Activated CD8-positive, alpha-beta memory T cell treated with anti-CD3 and anti-CD28 coated beads for 1 hour (primary cell): Measurements from ENCODE around the gene NEURL3.

Experiments
- DNase-seq, 2 donors: peaks; one replicate each; pipeline ENCODE4 v3.0.0-alpha.2; 2020; ENCODE audit warnings: low read depth in 1 of 2; ENCODE audit errors: extremely low read depth in 1 of 2

Gene NEURL3

DNA sequence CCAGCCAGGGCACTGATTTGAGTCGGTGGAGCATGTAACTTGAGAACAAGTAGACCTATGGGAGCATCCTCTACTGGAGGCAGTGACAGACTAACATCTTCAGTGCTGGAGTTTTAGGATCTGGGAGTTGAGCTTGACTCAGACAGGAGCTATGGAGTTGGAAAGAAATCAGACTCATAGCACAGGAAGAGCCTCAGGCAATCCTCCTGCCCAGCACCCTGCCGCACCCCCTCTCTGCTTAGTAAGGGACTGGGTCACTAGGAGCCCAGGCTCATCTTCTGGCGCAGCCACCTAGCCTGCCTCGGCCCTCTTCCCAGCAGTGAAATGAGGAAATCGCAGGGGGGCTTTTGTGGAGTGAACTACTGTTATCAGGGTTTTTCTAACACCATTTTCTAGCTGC is 35.0 kb upstream of the NEURL3 start:
- DNase-seq: no peak

- DNase-seq: no peak
Observed at GRCh38 chr2:96539215-96539920, 34.2 kb upstream of the NEURL3 start.

DNA sequence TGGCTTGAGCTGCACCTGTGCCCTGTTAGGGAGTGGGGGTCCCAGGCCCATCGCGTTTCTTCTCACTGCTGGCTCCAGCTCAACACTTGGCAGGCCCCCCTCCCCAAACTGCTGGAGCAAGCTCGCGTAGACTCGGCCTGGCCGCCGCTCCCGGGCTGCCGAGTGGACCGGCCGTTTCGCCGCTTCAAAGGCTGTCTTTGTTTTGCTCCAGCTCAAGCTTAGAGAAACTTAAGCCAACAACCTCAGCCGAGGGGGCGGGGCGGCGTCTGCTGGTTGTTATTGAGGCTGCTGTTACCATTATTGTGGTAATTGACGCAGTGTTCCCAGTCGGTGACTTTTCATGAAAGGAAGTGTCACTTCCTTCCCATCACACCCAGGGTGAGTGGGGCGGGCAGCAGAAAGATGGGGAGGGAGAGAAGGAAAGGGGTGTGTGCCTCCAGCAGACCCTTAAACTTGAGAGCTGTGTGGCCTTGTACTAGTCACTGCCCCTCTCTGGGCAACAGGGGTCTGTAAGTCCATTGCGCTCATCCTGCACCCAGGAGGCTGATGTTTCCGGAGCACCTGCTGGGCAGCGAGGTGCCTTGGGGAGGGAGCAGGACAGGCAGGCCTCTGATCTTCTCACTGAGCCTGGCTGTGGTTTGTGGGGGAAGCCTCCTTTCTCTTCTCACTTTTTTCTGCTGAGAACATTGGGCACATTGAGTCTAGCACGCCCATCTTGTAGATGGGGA is 33.5 kb upstream of the NEURL3 start:
- peak; percentile 85 to 90 for DNase-seq

- no peak for DNase-seq
Observed at GRCh38 chr2:96537734-96538486, 32.8 kb upstream of the NEURL3 start.

DNA sequence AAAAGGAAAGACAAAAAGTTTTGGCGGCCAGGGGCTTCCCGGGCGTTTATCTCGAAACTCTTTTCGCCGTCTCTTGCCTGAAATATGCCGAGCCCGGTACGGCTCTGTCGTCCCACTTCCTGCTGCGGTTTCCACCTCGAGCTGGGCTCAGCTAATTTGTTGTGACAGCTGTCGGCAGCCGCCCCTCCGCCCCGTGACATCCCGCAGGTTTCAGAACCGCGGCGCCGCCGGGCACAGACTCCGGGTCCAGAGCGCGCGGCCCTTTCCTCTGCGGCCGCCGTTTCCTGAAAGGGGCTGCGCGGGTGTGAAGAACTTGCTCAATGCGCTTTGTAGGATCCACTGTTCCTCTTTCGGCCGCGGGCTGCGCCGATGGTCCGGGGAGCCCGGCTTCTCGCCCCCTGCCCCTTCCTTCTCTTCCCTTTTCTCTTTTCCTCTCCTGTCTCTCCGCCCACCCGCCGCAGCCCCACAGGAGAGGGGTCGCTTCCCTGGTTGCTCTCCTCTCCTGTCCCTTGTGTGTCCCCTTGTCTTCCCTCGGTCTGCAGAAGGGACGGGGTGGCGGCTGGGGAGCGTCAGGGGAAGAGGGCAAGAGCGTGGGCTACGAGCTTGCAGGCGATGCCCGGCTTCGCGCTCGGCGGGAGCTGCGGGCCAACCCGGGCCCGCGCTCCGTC is 32.0 kb upstream of the NEURL3 start:
- DNase-seq: peak; percentile 74 to 79

GRCh38 chr2:96536445-96537065 is 31.4 kb upstream of the NEURL3 start, which contains the start of gene ARID5A:
Gene ARID5A, plus strand, starts transcription at chr2:96536752. Its CDS starts 75 bp downstream, at chr2:96536827.
- DNase-seq: peak; percentile 83 to 90

GRCh38 chr2:96535331-96535730 is 30.2 kb upstream of the NEURL3 start:
- no peak for DNase-seq

- no peak for DNase-seq
Observed at GRCh38 chr2:96534701-96535181, 29.6 kb upstream of the NEURL3 start.

DNA sequence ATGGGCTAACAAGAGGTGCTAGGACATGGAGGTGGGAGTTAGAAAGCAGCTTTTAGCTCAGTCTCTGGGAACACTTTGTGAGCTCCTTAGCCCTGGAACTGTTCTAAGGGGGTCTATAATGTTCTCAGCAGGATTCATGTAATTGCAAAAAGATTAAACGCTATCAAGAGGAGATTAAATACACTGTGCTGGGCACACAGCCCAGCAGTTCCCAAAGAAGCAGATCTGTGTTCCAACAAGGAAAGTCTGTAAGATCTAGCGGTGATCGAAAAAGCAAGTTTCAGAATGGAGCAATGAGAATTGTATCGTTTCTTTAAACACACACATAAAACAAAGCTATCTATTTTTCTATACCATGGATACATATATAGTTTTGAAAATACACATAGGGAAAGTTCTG is 29.0 kb upstream of the NEURL3 start:
- no peak for DNase-seq

GRCh38 chr2:96533292-96534073 is 28.3 kb upstream of the NEURL3 start:
- no peak for DNase-seq

GRCh38 chr2:96532641-96533291 is 27.6 kb upstream of the NEURL3 start:
- DNase-seq: no peak

DNA sequence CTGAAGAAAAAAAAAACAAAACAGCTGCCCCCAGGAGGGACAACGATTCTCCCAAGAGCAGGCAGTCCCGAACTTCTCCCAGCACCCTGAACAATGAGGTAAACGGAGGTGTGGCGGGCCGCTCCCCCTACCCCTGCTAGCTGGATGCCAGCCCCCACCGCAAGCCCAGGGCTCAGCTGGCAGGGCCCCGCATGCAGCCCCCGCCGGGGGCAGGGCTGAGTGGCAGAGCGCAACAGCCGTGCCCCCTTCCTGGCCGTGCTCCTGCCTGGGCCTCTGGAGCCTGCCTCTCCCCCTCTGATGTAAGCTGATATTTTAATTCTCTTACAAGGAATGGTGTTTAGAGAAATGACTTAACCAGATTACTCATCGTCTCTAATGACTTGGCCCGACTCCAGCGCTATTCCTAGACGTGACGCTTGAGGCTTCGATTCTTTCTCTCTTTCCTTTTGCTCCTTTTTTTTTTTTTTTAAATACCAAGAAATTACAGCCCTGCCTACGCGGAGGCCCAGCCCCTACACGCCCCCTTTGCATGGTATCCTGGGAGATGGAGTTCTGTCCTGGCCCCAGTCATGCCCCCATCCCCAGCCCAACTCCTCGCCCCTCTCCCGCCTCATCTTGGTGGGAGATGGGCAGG is 26.8 kb upstream of the NEURL3 start:
- DNase-seq: peak; percentile 71 to 83

- DNase-seq: no peak
Observed at GRCh38 chr2:96531366-96531765, 26.2 kb upstream of the NEURL3 start.

- no peak for DNase-seq
Observed at GRCh38 chr2:96530474-96531357, 25.6 kb upstream of the NEURL3 start.

DNA sequence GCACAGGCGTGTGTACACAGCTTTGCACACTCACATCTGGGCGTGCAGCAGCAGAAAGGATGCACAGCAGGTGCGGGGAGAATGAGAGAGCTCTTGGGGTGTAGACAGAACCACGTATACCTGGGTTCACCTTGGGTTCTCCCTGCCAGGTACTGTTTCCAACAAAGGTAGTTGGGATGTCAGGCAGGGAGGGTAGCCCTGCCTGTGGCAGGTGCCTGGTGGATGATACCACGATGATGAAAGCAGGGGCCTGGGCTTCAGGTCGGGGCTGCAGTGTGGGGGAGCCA is 24.9 kb upstream of the NEURL3 start:
- no peak for DNase-seq

GRCh38 chr2:96529376-96530143 is 24.4 kb upstream of the NEURL3 start:
- no peak for DNase-seq

DNA sequence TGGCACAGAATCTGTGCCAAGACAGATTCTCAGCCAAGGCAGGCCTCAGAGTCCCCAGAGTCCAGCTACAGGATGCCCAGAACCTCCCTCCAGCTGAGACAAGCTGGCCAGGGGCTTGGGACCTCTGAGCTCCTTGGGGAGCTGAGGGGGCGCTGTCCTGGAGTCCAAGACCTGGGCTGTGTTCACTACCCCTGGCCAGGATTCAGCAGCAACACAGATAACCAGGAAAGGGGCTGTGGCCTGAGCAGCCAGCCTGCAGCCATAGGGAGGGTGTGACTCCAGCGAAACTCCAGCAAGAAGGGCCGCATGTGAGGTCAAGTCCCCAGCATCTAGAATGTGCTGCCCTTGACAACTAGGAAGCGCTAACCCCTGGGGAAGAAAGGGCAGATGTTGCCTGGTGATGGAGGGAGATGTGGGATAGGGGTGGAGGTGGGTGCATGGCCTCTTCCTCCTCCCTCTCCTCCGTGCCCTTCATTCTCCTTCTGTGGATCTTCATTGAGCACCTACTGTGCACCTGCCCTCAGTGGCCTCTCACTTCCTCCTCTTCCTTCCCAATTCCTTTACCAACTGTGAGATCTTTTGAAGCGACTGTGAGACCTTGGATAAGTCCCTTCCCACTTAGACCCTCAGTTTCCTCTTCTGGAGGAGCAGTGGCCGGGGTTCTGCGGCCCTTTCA is 23.7 kb upstream of the NEURL3 start:
- DNase-seq: no peak
